OCI-LY3 (cell line): ENCODE results near the gene ZNF423.

Experiments
- EZH2phosphoT487 ChIP-seq: fragments of 200-600 bp; shearing (Covaris generic); IDR thresholded peaks from 2 replicates; pipeline ENCODE4 v1.6.1; 2018; ENCODE audit warnings: antibody characterized with exemption, mixed run types, low read depth
- TF ChIP-seq, protein P1 (sequence below): fragments of 200-600, 300-600 bp; sonication (generic); IDR thresholded peaks from 2 replicates; pipeline ENCODE4 v1.5.1; 2014; ENCODE audit warnings: antibody characterized with exemption, low read length, low read depth

DNA sequence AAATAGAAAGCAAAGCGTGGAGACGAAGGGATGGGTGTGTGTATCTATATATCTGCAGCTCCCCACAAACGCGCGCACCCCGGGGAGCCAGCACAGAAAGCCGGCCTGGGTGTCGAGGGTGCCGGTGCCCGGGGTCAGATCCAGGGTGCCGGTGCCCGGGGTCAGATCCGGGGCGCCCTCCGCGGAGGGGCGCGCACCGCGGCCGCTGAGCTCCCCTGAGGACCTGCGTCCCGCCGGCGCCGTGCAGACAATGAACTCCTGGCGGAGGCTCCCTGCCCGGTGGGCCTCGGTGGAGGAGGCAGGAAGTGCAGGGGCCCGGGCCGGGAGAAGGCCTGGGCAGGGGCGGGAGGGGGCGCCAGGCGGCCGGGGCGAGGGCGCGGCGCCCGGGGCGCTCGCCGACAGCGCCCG, 1.1 kb downstream of the ZNF423 start:
- TF ChIP-seq, protein P1, sequence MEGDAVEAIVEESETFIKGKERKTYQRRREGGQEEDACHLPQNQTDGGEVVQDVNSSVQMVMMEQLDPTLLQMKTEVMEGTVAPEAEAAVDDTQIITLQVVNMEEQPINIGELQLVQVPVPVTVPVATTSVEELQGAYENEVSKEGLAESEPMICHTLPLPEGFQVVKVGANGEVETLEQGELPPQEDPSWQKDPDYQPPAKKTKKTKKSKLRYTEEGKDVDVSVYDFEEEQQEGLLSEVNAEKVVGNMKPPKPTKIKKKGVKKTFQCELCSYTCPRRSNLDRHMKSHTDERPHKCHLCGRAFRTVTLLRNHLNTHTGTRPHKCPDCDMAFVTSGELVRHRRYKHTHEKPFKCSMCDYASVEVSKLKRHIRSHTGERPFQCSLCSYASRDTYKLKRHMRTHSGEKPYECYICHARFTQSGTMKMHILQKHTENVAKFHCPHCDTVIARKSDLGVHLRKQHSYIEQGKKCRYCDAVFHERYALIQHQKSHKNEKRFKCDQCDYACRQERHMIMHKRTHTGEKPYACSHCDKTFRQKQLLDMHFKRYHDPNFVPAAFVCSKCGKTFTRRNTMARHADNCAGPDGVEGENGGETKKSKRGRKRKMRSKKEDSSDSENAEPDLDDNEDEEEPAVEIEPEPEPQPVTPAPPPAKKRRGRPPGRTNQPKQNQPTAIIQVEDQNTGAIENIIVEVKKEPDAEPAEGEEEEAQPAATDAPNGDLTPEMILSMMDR = no peak
- TF ChIP-seq EZH2phosphoT487 = no peak
